H9 (cell line): ENCODE results near the gene PGGHG. TPM values are rescaled to one million over a fixed set of nuclear protein-coding genes. Genes with fewer than 3 reads are reported as not detected.

ENCODE experiments used
- DNase-seq: peaks from one replicate; pipeline ENCODE4 v3.0.0-alpha.2; 2017
- H2AFZ ChIP-seq: one replicate; pipeline ENCODE4 v1.6.1; 2013; ENCODE audit warnings: mild to moderate bottlenecking, low read length, control low read depth, moderate library complexity
- H2AK5ac ChIP-seq: 2 replicates; pipeline ENCODE4 v1.6.1; 2013; ENCODE audit warnings: low read length, control low read depth, mixed read lengths; ENCODE audit not compliant: insufficient read length
- H2BK120ac ChIP-seq: one replicate; pipeline ENCODE4 v1.6.1; 2013; ENCODE audit warnings: low read depth, mild to moderate bottlenecking, low read length, control low read depth, inconsistent platforms; ENCODE audit not compliant: poor library complexity, severe bottlenecking
- H2BK12ac ChIP-seq: 2 replicates; pipeline ENCODE4 v1.6.1; 2013; ENCODE audit warnings: low read length, control low read depth, mixed read lengths, low read depth; ENCODE audit not compliant: insufficient read length
- H2BK15ac ChIP-seq: 2 replicates; pipeline ENCODE4 v1.6.1; 2013; ENCODE audit warnings: low read depth, low read length, control low read depth
- H2BK20ac ChIP-seq: one replicate; pipeline ENCODE4 v1.6.1; 2013; ENCODE audit warnings: low read depth, mild to moderate bottlenecking, low read length, control low read depth, inconsistent platforms; ENCODE audit not compliant: poor library complexity, severe bottlenecking
- H2BK5ac ChIP-seq: 2 replicates; pipeline ENCODE4 v1.6.1; 2013; ENCODE audit warnings: low read length, control low read depth, mixed read lengths; ENCODE audit not compliant: insufficient read length
- H3K14ac ChIP-seq: 2 replicates; pipeline ENCODE4 v1.6.1; 2013; ENCODE audit warnings: low read length, control low read depth; ENCODE audit not compliant: insufficient read depth
- H3K18ac ChIP-seq: 2 replicates; pipeline ENCODE4 v1.6.1; 2013; ENCODE audit warnings: low read depth, mild to moderate bottlenecking, mixed read lengths, low read length, control low read depth; ENCODE audit not compliant: insufficient read length
- H3K23ac ChIP-seq: 2 replicates; pipeline ENCODE4 v1.6.1; 2013; ENCODE audit warnings: low read length, control low read depth, mixed read lengths, low read depth; ENCODE audit not compliant: insufficient read length
- H3K23me2 ChIP-seq: 2 replicates; pipeline ENCODE4 v1.6.1; 2013; ENCODE audit warnings: low read depth, mild to moderate bottlenecking, mixed read lengths, low read length, control low read depth; ENCODE audit not compliant: insufficient read length, poor library complexity, severe bottlenecking
- H3K27ac ChIP-seq: 2 replicates; pipeline ENCODE4 v1.5.1; 2013; ENCODE audit warnings: low read length, control low read depth, mixed read lengths, low read depth; ENCODE audit not compliant: insufficient read length
- H3K27me3 ChIP-seq: 2 replicates; pipeline ENCODE4 v1.6.1; 2013; ENCODE audit warnings: low read length, control low read depth, inconsistent platforms; ENCODE audit not compliant: insufficient read depth
- H3K4ac ChIP-seq: 2 replicates; pipeline ENCODE4 v1.6.1; 2013; ENCODE audit warnings: low read depth, mild to moderate bottlenecking, control low read depth, inconsistent platforms, low read length, moderate library complexity
- H3K4me1 ChIP-seq: 2 replicates; pipeline ENCODE4 v1.6.1; 2013; ENCODE audit warnings: low read length, control low read depth, inconsistent platforms; ENCODE audit not compliant: insufficient read depth
- H3K4me2 ChIP-seq: 2 replicates; pipeline ENCODE4 v1.6.1; 2013; ENCODE audit warnings: low read length, control low read depth, mixed read lengths; ENCODE audit not compliant: insufficient read length, insufficient read depth
- H3K56ac ChIP-seq: 2 replicates; pipeline ENCODE4 v1.6.1; 2013; ENCODE audit warnings: low read depth, mild to moderate bottlenecking, mixed read lengths, low read length, control low read depth; ENCODE audit not compliant: insufficient read length
- H3K79me1 ChIP-seq: 2 replicates; pipeline ENCODE4 v1.6.1; 2013; ENCODE audit warnings: low read depth, mild to moderate bottlenecking, moderate library complexity, low read length, control low read depth, inconsistent platforms; ENCODE audit not compliant: insufficient read depth, poor library complexity, severe bottlenecking
- H3K79me2 ChIP-seq: 2 replicates; pipeline ENCODE4 v1.6.1; 2013; ENCODE audit warnings: low read length, control low read depth, inconsistent platforms; ENCODE audit not compliant: insufficient read depth
- H3K9ac ChIP-seq: 2 replicates; pipeline ENCODE4 v1.6.1; 2013; ENCODE audit warnings: low read length, control low read depth, mixed read lengths; ENCODE audit not compliant: insufficient read length; ENCODE audit errors: extremely low read depth
- H3K9me3 ChIP-seq: one replicate; pipeline ENCODE4 v1.6.1; 2013; ENCODE audit warnings: low read depth, low read length, inconsistent platforms; ENCODE audit not compliant: control insufficient read depth
- H3T11ph ChIP-seq: one replicate; pipeline ENCODE4 v1.6.1; 2013; ENCODE audit warnings: mild to moderate bottlenecking, low read length, control low read depth, inconsistent platforms
- H4K20me1 ChIP-seq: one replicate; pipeline ENCODE4 v1.6.1; 2013; ENCODE audit not compliant: control insufficient read depth, insufficient read length, insufficient read depth
- H4K5ac ChIP-seq: 2 replicates; pipeline ENCODE4 v1.6.1; 2013; ENCODE audit warnings: low read depth, mild to moderate bottlenecking, mixed read lengths, low read length, control low read depth; ENCODE audit not compliant: insufficient read length
- H4K8ac ChIP-seq: replicated peaks from 2 replicates; pipeline ENCODE4 v1.6.1; 2013; ENCODE audit warnings: low read length, control low read depth, mixed read lengths, low read depth; ENCODE audit not compliant: insufficient read length
- H4K91ac ChIP-seq: 2 replicates; pipeline ENCODE4 v1.6.1; 2013; ENCODE audit warnings: low read depth, mild to moderate bottlenecking, moderate library complexity, mixed read lengths, low read length, control low read depth; ENCODE audit not compliant: insufficient read length
- H3K27ac Mint-ChIP-seq, 3 experiments: 2 replicates in 2 of 3; 3 replicates in 1 of 3; pipeline ENCODE4 v1.8.0; 2020 to 2021; ENCODE audit warnings: mixed read lengths in 3 of 3, mild to moderate bottlenecking in 1 of 3, moderate library complexity in 1 of 3
- H3K27me3 Mint-ChIP-seq: 2 replicates; pipeline ENCODE4 v1.8.0; 2021; ENCODE audit warnings: low read depth, mild to moderate bottlenecking, moderate library complexity, mixed read lengths
- H3K36me3 Mint-ChIP-seq, 3 experiments: 2 replicates in 2 of 3; 3 replicates in 1 of 3; pipeline ENCODE4 v1.8.0; 2020 to 2021; ENCODE audit warnings: low read depth in 3 of 3, mixed read lengths in 3 of 3; ENCODE audit not compliant: insufficient read depth in 1 of 3
- H3K4me1 Mint-ChIP-seq, 2 experiments: 2 replicates each; pipeline ENCODE4 v1.8.0; 2020; ENCODE audit warnings: mixed read lengths in 2 of 2
- H3K4me3 Mint-ChIP-seq, 2 experiments: 2 replicates in 1 of 2; 3 replicates in 1 of 2; pipeline ENCODE4 v1.8.0; 2020 to 2021; ENCODE audit warnings: mild to moderate bottlenecking in 2 of 2, mixed read lengths in 2 of 2, moderate library complexity in 1 of 2
- H3K9me3 Mint-ChIP-seq, 2 experiments: 2 replicates in 1 of 2; 3 replicates in 1 of 2; pipeline ENCODE4 v1.8.0; 2020; ENCODE audit warnings: mild to moderate bottlenecking in 2 of 2, mixed read lengths in 2 of 2, moderate library complexity in 1 of 2
- CTCF ChIP-seq: fragments of 200-600 bp; sonication (generic); conservative IDR thresholded peaks from 3 replicates; pipeline ENCODE4 v1.8.0; 2021; ENCODE audit warnings: antibody characterized with exemption, mild to moderate bottlenecking
- WGBS: extraction: QIAGEN DNeasy Blood & Tissue Kit; methylation state at CpG from one replicate; pipeline ENCODE4 v1.1.7; 2013; ENCODE audit warnings: missing lambda C conversion rate, low lambda C conversion rate, mixed read lengths; ENCODE audit not compliant: insufficient read length; ENCODE audit errors: extremely low coverage; 5-methylcytosine and 5-hydroxymethylcytosine counted together
- total RNA-seq: library from RNA; stranded (reverse); gene quantifications from 2 replicates; pipeline ENCODE4 v1.2.1, GENCODE V29; 2021

The PGGHG gene
- total RNA-seq, 1 experiment from 2014 or later = 58.3 TPM

- no peaks in the 10 kb centered on the region for H3K79me1 ChIP-seq
- H2AK5ac ChIP-seq = no peak overlapping the region
- H2BK15ac ChIP-seq = no peak overlapping the region; the same call in 1 of the 2 replicates
- H3K23me2 ChIP-seq = no peaks in the 10 kb centered on the region
- H2BK5ac ChIP-seq = no peak overlapping the region
- no peak overlapping the region for H3K18ac ChIP-seq
- no peak overlapping the region for H3K56ac ChIP-seq
- H4K91ac ChIP-seq = no peak overlapping the region
- H3K4me1 ChIP-seq = peaks cover 16% of the 10 kb centered on the region; the same call in 1 of the 2 replicates
- no peak overlapping the region for H3K23ac ChIP-seq
- H3K9me3 ChIP-seq = no peaks in the 10 kb centered on the region
- H2BK120ac ChIP-seq = no peak overlapping the region
- no CpG with 5 or more reads among the region's 52 CpGs for WGBS
- H4K5ac ChIP-seq = no peak overlapping the region
- Mint-ChIP-seq H3K4me3 (no peak overlapping the region), H3K4me1 (peaks cover 60 to 74% of the 10 kb centered on the region in 2 experiments), H3K36me3 (peaks cover 0 to 10% (median 4%) of the 10 kb centered on the region in 3 experiments; a peak in 6 of 7 replicates), H3K27ac (peak overlapping the region in 1 of 3 experiments; percentile 96; a peak in 1 of 7 replicates), H3K9me3 (peaks cover 2 to 10% of the 10 kb centered on the region in 2 experiments; a peak in 3 of 5 replicates), H3K27me3 (no peaks in the 10 kb centered on the region)
- no peak overlapping the region for H3K4me2 ChIP-seq
- TF ChIP-seq CTCF = no peak
- no peak overlapping the region for H4K8ac ChIP-seq
- DNase-seq = no peak
- H2AFZ ChIP-seq = no peak overlapping the region
- no peak overlapping the region for H3T11ph ChIP-seq
- H4K20me1 ChIP-seq = no peaks in the 10 kb centered on the region
- peak overlapping the region; percentile 29 for H2BK12ac ChIP-seq
- no peaks in the 10 kb centered on the region for H3K27me3 ChIP-seq
- H3K27ac ChIP-seq = no peak overlapping the region
- H3K4ac ChIP-seq = no peak overlapping the region
- peak overlapping the region; percentile 66; the same call in 1 of the 2 replicates for H3K14ac ChIP-seq
- H3K9ac ChIP-seq = no peak overlapping the region
- no peak overlapping the region for H2BK20ac ChIP-seq
- no peaks in the 10 kb centered on the region for H3K79me2 ChIP-seq
Observed at GRCh38 chr11:304061-304506, 15.2 kb downstream of the PGGHG start.
